Heart left ventricle (tissue), 16 donors: Measurements from ENCODE around the gene TMEM147. TPM values are rescaled to one million over a fixed set of nuclear protein-coding genes. Genes with fewer than 3 reads are reported as not detected.

ENCODE experiments used
- ATAC-seq, 4 donors: fragments of 200-7000 bp; cut with Tn5 transposase; one replicate each; pipeline ENCODE4 v1.9.1; 2020 to 2022; ENCODE audit warnings: moderate library complexity in 4 of 4, mild to moderate bottlenecking in 3 of 4, moderate number of reproducible peaks in 1 of 4
- DNase-seq, 5 donors: peaks; one replicate each; pipeline ENCODE4 v3.0.0-alpha.2; 2020
- H3K27ac ChIP-seq, 12 donors: fragments of 200-600 bp; sonication (generic) in 4 of 12; one replicate each; pipeline versions ENCODE4 v1.5.0 to v1.8.0; 2016 to 2022; ENCODE audit warnings: mild to moderate bottlenecking in 2 of 12
- H3K27me3 ChIP-seq, 9 donors: fragments of 200-600 bp; sonication (generic) in 2 of 9; one replicate each; pipeline versions ENCODE4 v1.5.1 to v1.8.0; 2016 to 2022; ENCODE audit warnings: mild to moderate bottlenecking in 3 of 9
- H3K36me3 ChIP-seq, 9 donors: fragments of 200-600 bp; sonication (generic) in 2 of 9; one replicate each; pipeline versions ENCODE4 v1.5.0 to v1.8.0; 2018 to 2022; ENCODE audit warnings: mild to moderate bottlenecking in 2 of 9
- H3K4me1 ChIP-seq, 12 donors: fragments of 200-600 bp; sonication (generic) in 4 of 12; one replicate each; pipeline versions ENCODE4 v1.5.0 to v1.8.0; 2016 to 2022; ENCODE audit warnings: mild to moderate bottlenecking in 3 of 12
- H3K4me3 ChIP-seq, 12 donors: fragments of 200-600 bp; sonication (generic) in 4 of 12; one replicate each; pipeline versions ENCODE4 v1.5.0 to v1.8.0; 2017 to 2022; ENCODE audit warnings: mild to moderate bottlenecking in 9 of 12, moderate library complexity in 4 of 12
- H3K9me3 ChIP-seq, 12 donors: fragments of 200-600 bp; sonication (generic) in 4 of 12; one replicate each; pipeline versions ENCODE4 v1.5.0 to v1.8.0; 2016 to 2022; ENCODE audit warnings: mild to moderate bottlenecking in 1 of 12
- POLR2A ChIP-seq, 2 donors: fragments of 450-650 bp; IDR thresholded peaks; one replicate each; pipeline ENCODE4 v1.6.1; 2017; ENCODE audit warnings: antibody characterized with exemption in 2 of 2, mild to moderate bottlenecking in 2 of 2, moderate library complexity in 2 of 2
- WGBS, 4 donors: extraction: QIAGEN DNeasy Blood & Tissue Kit in 2 of 4; methylation state at CpG; one replicate each; pipeline versions ENCODE4 v1.1.5 to v1.1.7; 2013 to 2018; 5-methylcytosine and 5-hydroxymethylcytosine counted together
- intact Hi-C, 10 donors: fragments of 100-400 bp; cut with DNase I; formaldehyde crosslinking; loops; one replicate each; pipeline versions ENCODE4 v1.11.1 to v1.14.2; 2022
- polyA plus RNA-seq, 2 donors: library from polyadenylated mRNA; stranded (reverse); fragments of 200-250 nt; gene quantifications; one replicate each; pipeline ENCODE4 v1.2.3, GENCODE V29; 2013
- total RNA-seq, 9 donors: library from RNA; depleted of rRNA in 2 of 9; stranded (reverse); fragments of >200 nt in 2 of 9; fragmentation: NEBNext Ultra II Directional in 3 of 9; extraction: Animal tissue kit (Norgen Biotek cat#: 25700) in 3 of 9; gene quantifications; one replicate each; pipeline versions ENCODE4 v1.1.0 to v1.2.4, GENCODE V29; 2016 to 2023
- TF ChIP-seq, protein P1 (sequence below), 12 donors: fragments of 200-600 bp; sonication (generic) in 4 of 12; IDR thresholded peaks; one replicate each; pipeline versions ENCODE4 v1.5.0 to v1.8.0; 2018 to 2022; ENCODE audit warnings: antibody characterized with exemption in 12 of 12, mild to moderate bottlenecking in 5 of 12
- donor health status: ischemic (EF 13 %, LVEDD 7.1; RV severe dilation, severe dysfunction).
- donor health status: healthy with polysubstance abuse.
- donor health status: DM: no; HTN: yes; CAD: no.
- donor health status: DM: no; HTN: no; CAD: no.
- donor health status: ischemic (EF 25% LVEDD 6.9; RV normal size, moderate dysfunction).
- donor health status: ischemic (EF 25% LVEDD 5.7; RV mildly dilated, moderate dysfunction).
- donor health status: healthy.
- donor health status: DM: yes; HTN: yes; CAD: no.
- donor health status: ischemic (EF 35%, LVEDD 5.7; RV mildly dilated, moderate dysfunction).
- donor health status: nonischemic (EF 11% LVEDD 7.7; RV severe dilation, severe dysfunction).
- donor health status: DM: yes; HTN: yes; CAD: no.
- donor health status: PGD.
- donor health status: ischemic (EF 29% LVEDD 5.4; RV normal size, mild dysfunction).
- donor health status: nonischemic (EF 23%, LVEDD 6.1; RV moderate dilation, normal function).

The TMEM147 gene
- total and polyA plus RNA-seq, 11 donors: 68.9 to 191 (median 96.0) TPM

DNA sequence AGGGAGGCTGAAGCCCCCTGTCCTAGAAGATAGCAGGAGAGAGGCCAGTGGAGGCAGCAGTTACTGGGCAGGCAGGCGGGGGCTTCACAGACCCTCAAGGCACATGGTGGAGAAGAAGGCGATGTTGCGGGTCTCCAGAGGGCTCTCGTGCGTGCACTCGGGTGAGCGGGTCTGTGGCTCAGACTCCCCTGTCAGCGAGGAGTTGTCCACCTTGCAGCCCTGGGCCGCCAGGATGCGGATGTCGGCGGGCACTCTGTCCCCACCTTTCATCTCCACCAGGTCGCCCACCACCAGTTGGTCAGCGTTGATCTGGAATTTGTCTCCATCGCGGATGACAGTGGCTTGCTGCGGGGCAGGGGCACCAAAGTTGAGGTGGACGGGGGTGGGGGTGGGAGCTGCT is 14.8 kb downstream of the TMEM147 start:
- ATAC-seq (no peak), DNase-seq (no peak)
- no peak overlapping the region for H3K4me3 ChIP-seq
- intact Hi-C loops: no loop called here
- H3K27me3 ChIP-seq: peaks cover 11 to 70% (median 23%) of the 10 kb centered on the region in 9 donors
- no peak overlapping the region for H3K27ac ChIP-seq
- WGBS, 4 donors: 82 to 86% (median 84%) methylated on average over 16 to 18 of the region's 18 CpGs
- H3K36me3 ChIP-seq: no peaks in the 10 kb centered on the region
- no peaks in the 10 kb centered on the region for H3K9me3 ChIP-seq
- peaks cover 0 to 14% (median 4%) of the 10 kb centered on the region in 12 donors for H3K4me1 ChIP-seq
- no peak for TF ChIP-seq POLR2A (IDR thresholded peaks at IDR 0.05)
- TF ChIP-seq, protein P1, sequence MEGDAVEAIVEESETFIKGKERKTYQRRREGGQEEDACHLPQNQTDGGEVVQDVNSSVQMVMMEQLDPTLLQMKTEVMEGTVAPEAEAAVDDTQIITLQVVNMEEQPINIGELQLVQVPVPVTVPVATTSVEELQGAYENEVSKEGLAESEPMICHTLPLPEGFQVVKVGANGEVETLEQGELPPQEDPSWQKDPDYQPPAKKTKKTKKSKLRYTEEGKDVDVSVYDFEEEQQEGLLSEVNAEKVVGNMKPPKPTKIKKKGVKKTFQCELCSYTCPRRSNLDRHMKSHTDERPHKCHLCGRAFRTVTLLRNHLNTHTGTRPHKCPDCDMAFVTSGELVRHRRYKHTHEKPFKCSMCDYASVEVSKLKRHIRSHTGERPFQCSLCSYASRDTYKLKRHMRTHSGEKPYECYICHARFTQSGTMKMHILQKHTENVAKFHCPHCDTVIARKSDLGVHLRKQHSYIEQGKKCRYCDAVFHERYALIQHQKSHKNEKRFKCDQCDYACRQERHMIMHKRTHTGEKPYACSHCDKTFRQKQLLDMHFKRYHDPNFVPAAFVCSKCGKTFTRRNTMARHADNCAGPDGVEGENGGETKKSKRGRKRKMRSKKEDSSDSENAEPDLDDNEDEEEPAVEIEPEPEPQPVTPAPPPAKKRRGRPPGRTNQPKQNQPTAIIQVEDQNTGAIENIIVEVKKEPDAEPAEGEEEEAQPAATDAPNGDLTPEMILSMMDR (IDR thresholded peaks at IDR 0.05): no peak

DNA sequence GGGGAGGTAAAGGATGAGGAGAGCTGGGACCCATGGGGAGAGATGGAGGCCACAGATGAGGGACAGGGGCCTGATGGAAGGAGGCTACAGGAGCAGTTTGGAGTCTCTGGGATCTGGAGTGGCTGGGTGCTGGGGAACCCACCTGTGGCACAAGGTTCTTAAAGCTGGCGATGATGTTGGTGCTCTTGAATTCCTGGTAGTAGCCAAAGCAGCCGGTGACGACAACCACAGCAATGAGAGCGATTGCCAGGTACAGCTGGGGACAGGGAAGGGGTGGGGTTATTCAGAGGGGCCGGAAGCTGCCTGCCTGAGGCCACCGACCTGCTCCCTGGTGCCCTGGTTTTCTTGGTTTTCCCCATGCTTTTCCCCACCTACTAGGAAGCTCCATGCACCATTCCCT is 15.3 kb downstream of the TMEM147 start:
- no peaks in the 10 kb centered on the region for H3K36me3 ChIP-seq
- H3K4me1 ChIP-seq: peaks cover 0 to 14% (median 4%) of the 10 kb centered on the region in 12 donors
- ATAC-seq (no peak), DNase-seq (no peak)
- peaks cover 11 to 72% (median 23%) of the 10 kb centered on the region in 9 donors for H3K27me3 ChIP-seq
- intact Hi-C loops: no loop called here
- no peaks in the 10 kb centered on the region for H3K9me3 ChIP-seq
- no peak overlapping the region for H3K27ac ChIP-seq
- 54 to 62% (median 58%) methylated on average over 5 to 6 of the region's 6 CpGs for WGBS, 4 donors
- TF ChIP-seq, protein P1 (IDR thresholded peaks at IDR 0.05): no peak
- no peak for TF ChIP-seq POLR2A (IDR thresholded peaks at IDR 0.05)
- no peak overlapping the region for H3K4me3 ChIP-seq

DNA sequence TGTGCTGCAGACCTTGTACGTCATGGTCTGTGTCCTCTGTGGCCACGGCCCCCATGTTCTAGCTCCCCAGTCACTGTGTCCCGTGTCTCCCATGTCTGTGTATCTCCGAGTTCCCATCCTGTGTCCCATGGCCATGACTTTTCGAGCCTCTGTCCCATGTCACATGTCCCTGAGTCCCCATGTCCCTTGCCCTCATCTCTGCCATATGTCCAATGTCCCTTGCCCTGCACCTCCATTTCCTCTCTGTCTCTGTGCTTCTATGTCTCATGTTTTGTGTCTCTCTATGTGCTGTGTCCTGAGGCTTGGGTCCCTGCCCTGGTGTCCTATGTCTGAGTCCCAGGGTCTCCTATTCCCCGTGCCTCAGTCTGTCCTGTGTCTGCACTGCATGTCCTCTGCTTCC is 16.0 kb downstream of the TMEM147 start:
- H3K9me3 ChIP-seq: no peaks in the 10 kb centered on the region
- no peak overlapping the region for H3K27ac ChIP-seq
- intact Hi-C loops: no loop called here
- ATAC-seq: no peak
- no peak for DNase-seq
- 76 to 79% (median 78%) methylated on average over 6 of the region's 6 CpGs for WGBS, 4 donors
- no peaks in the 10 kb centered on the region for H3K36me3 ChIP-seq
- TF ChIP-seq POLR2A (IDR thresholded peaks at IDR 0.05): no peak
- TF ChIP-seq, protein P1 (IDR thresholded peaks at IDR 0.05): no peak
- peaks cover 11 to 72% (median 23%) of the 10 kb centered on the region in 9 donors for H3K27me3 ChIP-seq
- peaks cover 0 to 14% (median 4%) of the 10 kb centered on the region in 12 donors for H3K4me1 ChIP-seq
- H3K4me3 ChIP-seq: no peak overlapping the region

DNA sequence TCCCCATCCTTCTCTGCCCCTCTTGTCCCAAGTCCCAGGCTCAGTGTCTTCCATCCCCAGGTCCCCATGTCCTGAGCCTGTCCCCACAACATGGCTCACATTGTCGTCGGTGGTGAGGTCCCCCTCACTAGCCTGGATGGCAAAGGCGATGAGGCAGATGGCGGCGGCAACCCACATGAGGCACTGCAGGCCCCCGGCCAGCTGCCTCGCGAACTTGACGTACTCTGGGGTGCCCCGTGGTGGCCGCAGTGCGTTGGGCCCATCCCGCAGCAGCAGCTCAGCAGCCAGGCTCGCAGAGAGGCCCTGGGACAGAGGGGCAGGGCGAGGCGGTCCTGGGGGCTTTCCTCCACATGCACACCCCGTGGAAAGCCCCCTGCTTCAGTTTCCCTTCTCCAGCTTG is 16.9 kb downstream of the TMEM147 start:
- 53 to 64% (median 59%) methylated on average over 17 of the region's 17 CpGs for WGBS, 4 donors
- intact Hi-C loops: no loop called here
- H3K4me3 ChIP-seq: no peak overlapping the region
- H3K4me1 ChIP-seq: peaks cover 0 to 13% (median 4%) of the 10 kb centered on the region in 12 donors
- no peak overlapping the region for H3K27ac ChIP-seq
- H3K36me3 ChIP-seq: no peaks in the 10 kb centered on the region
- H3K27me3 ChIP-seq: peaks cover 11 to 68% (median 23%) of the 10 kb centered on the region in 9 donors
- H3K9me3 ChIP-seq: no peaks in the 10 kb centered on the region
- DNase-seq (no peak), ATAC-seq (no peak)
- TF ChIP-seq, protein P1 (IDR thresholded peaks at IDR 0.05): no peak
- TF ChIP-seq POLR2A (IDR thresholded peaks at IDR 0.05): no peak
